ENCODE results near the gene AQP12B.

DNA sequence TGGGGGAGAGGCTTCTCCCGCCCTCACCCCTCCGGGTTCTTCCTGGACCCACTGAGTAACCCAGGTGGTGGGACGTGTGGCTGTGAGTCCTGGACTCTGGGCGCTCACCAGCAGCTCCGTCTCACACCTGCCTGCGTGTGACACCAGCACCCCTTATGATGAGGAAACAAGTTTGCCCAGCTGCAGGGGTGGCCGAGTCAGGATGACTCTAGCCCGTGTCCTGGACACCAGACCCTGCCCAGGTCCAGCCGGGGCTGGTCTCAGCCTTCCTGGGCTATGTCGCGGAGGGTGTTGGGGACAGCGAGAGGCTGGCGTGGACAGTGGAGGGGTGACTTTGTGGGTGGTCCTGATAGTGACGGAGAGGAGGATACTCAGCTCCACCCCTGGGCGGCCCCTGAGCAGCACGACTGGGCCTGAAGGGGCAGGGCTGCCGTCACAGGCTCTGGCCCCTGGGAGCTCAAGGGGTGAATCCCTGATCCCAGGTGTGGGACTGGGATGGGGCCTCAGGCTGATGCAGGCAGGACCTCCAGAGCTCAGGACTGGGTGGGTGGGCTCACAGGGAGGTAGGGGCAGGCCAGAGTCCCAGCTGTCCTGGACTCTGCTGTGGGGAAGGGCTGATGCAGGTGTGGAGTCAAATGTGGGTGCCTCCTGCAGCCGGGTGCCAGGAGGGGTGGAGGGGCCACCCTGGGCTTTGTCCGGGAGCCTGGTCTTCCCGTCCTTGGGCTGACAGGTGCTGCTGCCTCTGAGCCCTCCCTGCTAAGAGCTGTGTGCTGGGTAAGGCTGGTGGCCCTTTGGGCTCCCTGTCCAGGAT is 53.7 kb downstream of the AQP12B start:
- TF ChIP-seq, protein P1, sequence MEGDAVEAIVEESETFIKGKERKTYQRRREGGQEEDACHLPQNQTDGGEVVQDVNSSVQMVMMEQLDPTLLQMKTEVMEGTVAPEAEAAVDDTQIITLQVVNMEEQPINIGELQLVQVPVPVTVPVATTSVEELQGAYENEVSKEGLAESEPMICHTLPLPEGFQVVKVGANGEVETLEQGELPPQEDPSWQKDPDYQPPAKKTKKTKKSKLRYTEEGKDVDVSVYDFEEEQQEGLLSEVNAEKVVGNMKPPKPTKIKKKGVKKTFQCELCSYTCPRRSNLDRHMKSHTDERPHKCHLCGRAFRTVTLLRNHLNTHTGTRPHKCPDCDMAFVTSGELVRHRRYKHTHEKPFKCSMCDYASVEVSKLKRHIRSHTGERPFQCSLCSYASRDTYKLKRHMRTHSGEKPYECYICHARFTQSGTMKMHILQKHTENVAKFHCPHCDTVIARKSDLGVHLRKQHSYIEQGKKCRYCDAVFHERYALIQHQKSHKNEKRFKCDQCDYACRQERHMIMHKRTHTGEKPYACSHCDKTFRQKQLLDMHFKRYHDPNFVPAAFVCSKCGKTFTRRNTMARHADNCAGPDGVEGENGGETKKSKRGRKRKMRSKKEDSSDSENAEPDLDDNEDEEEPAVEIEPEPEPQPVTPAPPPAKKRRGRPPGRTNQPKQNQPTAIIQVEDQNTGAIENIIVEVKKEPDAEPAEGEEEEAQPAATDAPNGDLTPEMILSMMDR (IDR thresholded peaks at IDR 0.05) = no peak
- TF ChIP-seq POLR2AphosphoS5 (IDR thresholded peaks at IDR 0.05) (no peak), POLR2A (IDR thresholded peaks at IDR 0.05) (no peak)
